Calu3 (cell line): ENCODE results near the gene CD300LB. TPM values are rescaled to one million over a fixed set of nuclear protein-coding genes. Genes with fewer than 3 reads are reported as not detected.

Experiments
- BruUV-seq: library from RNA; stranded (reverse); fragments of 400-500 nt; replicated peaks from 2 replicates; lab custom pipeline; 2021; lab: Mats Ljungman, UMichigan
- CTCF ChIA-PET: fragments of 300-600 bp; sonication (Branson Sonifier 250); formaldehyde crosslinking; loops from one replicate; lab custom pipeline; 2022; ENCODE audit warnings: antibody characterized with exemption; lab: Charles Lee
- DNase-seq: peaks from one replicate; pipeline ENCODE4 v3.0.0; 2022
- H3K27ac Mint-ChIP-seq: one replicate; pipeline ENCODE4 v1.8.0; 2022; ENCODE audit warnings: mixed read lengths; ENCODE audit not compliant: unreplicated experiment
- H3K27me3 Mint-ChIP-seq: one replicate; pipeline ENCODE4 v1.8.0; 2022; ENCODE audit warnings: mixed read lengths; ENCODE audit not compliant: unreplicated experiment
- H3K36me3 Mint-ChIP-seq: one replicate; pipeline ENCODE4 v1.8.0; 2022; ENCODE audit warnings: mild to moderate bottlenecking, moderate library complexity, mixed read lengths; ENCODE audit not compliant: insufficient read depth, unreplicated experiment
- H3K4me1 Mint-ChIP-seq: one replicate; pipeline ENCODE4 v1.8.0; 2022; ENCODE audit warnings: mild to moderate bottlenecking, low read depth, mixed read lengths; ENCODE audit not compliant: unreplicated experiment
- H3K4me3 Mint-ChIP-seq: one replicate; pipeline ENCODE4 v1.8.0; 2022; ENCODE audit warnings: mild to moderate bottlenecking, low read depth, moderate library complexity, mixed read lengths; ENCODE audit not compliant: unreplicated experiment
- H3K9me3 Mint-ChIP-seq: one replicate; pipeline ENCODE4 v1.8.0; 2022; ENCODE audit warnings: low read depth, mixed read lengths; ENCODE audit not compliant: unreplicated experiment
- CTCF ChIP-seq: fragments of 200-600 bp; IDR thresholded peaks from one replicate; pipeline ENCODE4 v1.8.0; 2022; ENCODE audit warnings: antibody characterized with exemption; ENCODE audit not compliant: unreplicated experiment
- intact Hi-C: fragments of 100-400 bp; cut with micrococcal nuclease; formaldehyde crosslinking; loops from one replicate; pipeline ENCODE4 v1.10.0; 2022; ENCODE audit not compliant: unreplicated experiment
- total RNA-seq: library from RNA; stranded (reverse); gene quantifications from 2 replicates; pipeline ENCODE4 v1.2.3, GENCODE V29; 2022

CD300LB gene
- total RNA-seq, 1 experiment from 2014 or later, result not detected

- Mint-ChIP-seq H3K27me3 (peaks cover 89% of the 10 kb centered on the region), H3K4me3 (no peak overlapping the region), H3K27ac (no peak overlapping the region), H3K9me3 (peaks cover 3% of the 10 kb centered on the region), H3K36me3 (no peaks in the 10 kb centered on the region), H3K4me1 (no peaks in the 10 kb centered on the region)
- DNase-seq, result no peak
- CTCF ChIA-PET, result no interaction called here
- no peak for TF ChIP-seq CTCF
- no TSS peak for BruUV-seq
- intact Hi-C loops, result no loop called here
These were observed 45.4 kb downstream of the CD300LB start for GRCh38 chr17:74485841-74486240.

- Mint-ChIP-seq H3K9me3 (peaks cover 3% of the 10 kb centered on the region), H3K27ac (no peak overlapping the region), H3K27me3 (peaks cover 89% of the 10 kb centered on the region), H3K4me3 (no peak overlapping the region), H3K4me1 (no peaks in the 10 kb centered on the region), H3K36me3 (no peaks in the 10 kb centered on the region)
- no peak for DNase-seq
- CTCF ChIA-PET, result interaction anchor here (0.5 kb wide), 1 partner anchor 10 kb away, joined by 5 read pairs; no protein-coding TSS in a partner anchor
- intact Hi-C loops, result no loop called here
- no TSS peak for BruUV-seq
- TF ChIP-seq CTCF, result no peak
These were observed 46.1 kb downstream of the CD300LB start for GRCh38 chr17:74485022-74485743.

GRCh38 chr17:74484066-74484465 lies 47.2 kb downstream of the CD300LB start:
- Mint-ChIP-seq H3K36me3 (no peaks in the 10 kb centered on the region), H3K4me1 (no peaks in the 10 kb centered on the region), H3K9me3 (peaks cover 1% of the 10 kb centered on the region), H3K27ac (no peak overlapping the region), H3K4me3 (no peak overlapping the region), H3K27me3 (peaks cover 89% of the 10 kb centered on the region)
- CTCF ChIA-PET, result no interaction called here
- no peak for TF ChIP-seq CTCF
- no peak for DNase-seq
- BruUV-seq, result no TSS peak
- intact Hi-C loops, result no loop called here

- no peaks in the 10 kb centered on the region for H3K4me1 Mint-ChIP-seq
- no peak overlapping the region for H3K4me3 Mint-ChIP-seq
- no peaks in the 10 kb centered on the region for H3K36me3 Mint-ChIP-seq
- intact Hi-C loops, result no loop called here
- no peak overlapping the region for H3K27ac Mint-ChIP-seq
- no peaks in the 10 kb centered on the region for H3K9me3 Mint-ChIP-seq
- DNase-seq, result no peak
- CTCF ChIA-PET, result no interaction called here
- H3K27me3 Mint-ChIP-seq, result peaks cover 89% of the 10 kb centered on the region
- BruUV-seq, result no TSS peak
- TF ChIP-seq CTCF, result no peak
These were observed 49.7 kb downstream of the CD300LB start for GRCh38 chr17:74481621-74482020.
